SK-N-MC (cell line): ENCODE results near the gene EFNB1.

Source experiments
- EZH2 ChIP-seq: fragments of 200-600 bp; sonication (generic); IDR thresholded peaks from one replicate; pipeline ENCODE4 v1.6.1; 2017; ENCODE audit warnings: antibody characterized with exemption
- FOXP2 ChIP-seq: optimal IDR thresholded peaks from 2 replicates; pipeline ENCODE3; 2011; ENCODE audit warnings: mild to moderate bottlenecking, moderate library complexity; ENCODE audit not compliant: insufficient read depth; ENCODE audit errors: extremely low read length, control extremely low read depth
- POLR2AphosphoS5 ChIP-seq: IDR thresholded peaks from 2 replicates; pipeline ENCODE4 v1.6.1; 2012; ENCODE audit warnings: mild to moderate bottlenecking, low read depth, low read length, borderline replicate concordance

GRCh38 chrX:68831405-68832100, 2.7 kb downstream of the EFNB1 start:
- no peak for TF ChIP-seq EZH2
- TF ChIP-seq POLR2AphosphoS5: no peak
- TF ChIP-seq FOXP2: no peak
